HepG2 (cell line): ENCODE data around the gene TAF1B. TPM values are rescaled to one million over a fixed set of nuclear protein-coding genes. Genes with fewer than 3 reads are reported as not detected.

Experiments used
- ATAC-seq: fragments of 200-7000 bp; cut with Tn5 transposase; 3 replicates; pipeline ENCODE4 v1.9.1; 2020; ENCODE audit warnings: mild to moderate bottlenecking, moderate library complexity
- BruUV-seq: library from RNA; stranded (reverse); fragments of 400-500 nt; replicated peaks from 2 replicates; lab custom pipeline; 2021; lab: Mats Ljungman, UMichigan
- CTCF ChIA-PET: fragments of 300-600 bp; formaldehyde crosslinking; extraction: SDS; loops from one replicate; lab custom pipeline; 2021; ENCODE audit warnings: low total read pairs, inconsistent platforms, low intra/inter-chr PET ratio; lab: Yijun Ruan, JAX
- POLR2A ChIA-PET: fragments of 350-600 bp; sonication (Branson Sonifier 250); formaldehyde crosslinking; loops from one replicate; lab custom pipeline; 2020; ENCODE audit warnings: antibody characterized with exemption, inconsistent platforms; lab: Yijun Ruan, JAX
- DNase-seq: peaks from one replicate; pipeline ENCODE4 v3.0.0-alpha.2; 2015; ENCODE audit warnings: low spot score
- FAIRE-seq: peaks from 3 replicates; lab custom pipeline; 2011; peaks lifted over from hg19 to GRCh38; lab: Jason Lieb, UNC
- H2AFZ ChIP-seq: one replicate; pipeline ENCODE4 v1.6.1; 2011; ENCODE audit warnings: low read length, inconsistent platforms
- H3K27ac ChIP-seq: fragments of 300-600 bp; 3 replicates; pipeline ENCODE4 v1.8.0; 2011; ENCODE audit warnings: mixed run types, mild to moderate bottlenecking, mixed read lengths, low read length, inconsistent platforms; ENCODE audit not compliant: insufficient read depth; ENCODE audit errors: extremely low read length
- H3K27me3 ChIP-seq, 2 experiments: fragments of 200-600 bp in 1 of 2; 2 replicates in 1 of 2; 3 replicates in 1 of 2; pipeline versions ENCODE4 v1.6.0 to v1.8.0; 2011; ENCODE audit warnings: low read length in 2 of 2, mild to moderate bottlenecking in 2 of 2, moderate library complexity in 2 of 2, inconsistent platforms in 1 of 2; ENCODE audit not compliant: insufficient read depth in 2 of 2, control insufficient read depth in 1 of 2
- H3K36me3 ChIP-seq, 2 experiments: fragments of 200-600 bp in 1 of 2; replicated peaks in 1 of 2; 2 replicates in 1 of 2; 3 replicates in 1 of 2; pipeline versions ENCODE4 v1.5.1 to v1.8.0; 2011; ENCODE audit warnings: low read length in 2 of 2, inconsistent platforms in 1 of 2; ENCODE audit not compliant: insufficient read depth in 2 of 2, control insufficient read depth in 1 of 2
- H3K4me1 ChIP-seq: 2 replicates; pipeline ENCODE4 v1.5.1; 2012; ENCODE audit warnings: low read length, inconsistent platforms; ENCODE audit not compliant: insufficient read depth
- H3K4me2 ChIP-seq: 2 replicates; pipeline ENCODE4 v1.6.0; 2011; ENCODE audit warnings: low read depth, low read length, inconsistent platforms
- H3K4me3 ChIP-seq, 3 experiments: fragments of 200-600 bp in 1 of 3; sonication (generic), shearing (Covaris generic) in 1 of 3; replicated peaks in 1 of 3; 2 replicates each; pipeline ENCODE4 v1.5.1; 2011 to 2016; ENCODE audit warnings: low read length in 3 of 3, inconsistent platforms in 2 of 3, low read depth in 2 of 3, mild to moderate bottlenecking in 2 of 3, control low read depth in 1 of 3, mixed read lengths in 1 of 3; ENCODE audit not compliant: insufficient read depth in 1 of 3
- H3K79me2 ChIP-seq: one replicate; pipeline ENCODE4 v1.6.1; 2011; ENCODE audit warnings: low read length, inconsistent platforms; ENCODE audit not compliant: insufficient read depth
- H3K9ac ChIP-seq: 2 replicates; pipeline ENCODE4 v1.6.0; 2011; ENCODE audit warnings: mild to moderate bottlenecking, low read depth, low read length, inconsistent platforms; ENCODE audit not compliant: insufficient read depth
- H3K9me3 ChIP-seq: 2 replicates; pipeline ENCODE4 v1.5.1; 2012; ENCODE audit warnings: mild to moderate bottlenecking, low read length
- H4K20me1 ChIP-seq: 2 replicates; pipeline ENCODE4 v1.6.0; 2011; ENCODE audit warnings: inconsistent platforms, mild to moderate bottlenecking, low read length, moderate library complexity; ENCODE audit not compliant: insufficient read depth
- ASH2L ChIP-seq: fragments of 300-600, 200-600 bp; sonication (generic); IDR thresholded peaks from 2 replicates; pipeline ENCODE4 v1.7.0; 2017; ENCODE audit warnings: low read depth, mild to moderate bottlenecking, moderate library complexity, mixed read lengths, low read length; ENCODE audit not compliant: insufficient read length
- ELF1 ChIP-seq: sonication (generic); formaldehyde crosslinking; IDR thresholded peaks from 2 replicates; pipeline ENCODE4 v1.4.0; 2020; ENCODE audit warnings: missing genetic modification reagents
- NFIC ChIP-seq: IDR thresholded peaks from 2 replicates; pipeline ENCODE4 v1.6.1; 2012; ENCODE audit warnings: mild to moderate bottlenecking, low read length, inconsistent platforms
- ONECUT2 ChIP-seq: sonication (generic); formaldehyde crosslinking; IDR thresholded peaks from 2 replicates; pipeline ENCODE4 v1.4.0; 2020; ENCODE audit warnings: missing genetic modification reagents
- ZKSCAN8 ChIP-seq: IDR thresholded peaks from 2 replicates; pipeline ENCODE4 v1.6.1; 2016; ENCODE audit warnings: borderline replicate concordance, missing genetic modification reagents, missing compliant biosample characterization
- ZNF501 ChIP-seq: sonication (generic); formaldehyde crosslinking; IDR thresholded peaks from 2 replicates; pipeline ENCODE4 v1.5.1; 2020; ENCODE audit warnings: mild to moderate bottlenecking, moderate library complexity, missing genetic modification reagents
- ZNF569 ChIP-seq: sonication (generic); formaldehyde crosslinking; IDR thresholded peaks from 2 replicates; pipeline ENCODE4 v1.5.0; 2020; ENCODE audit warnings: mild to moderate bottlenecking, missing genetic modification reagents, moderate library complexity, borderline replicate concordance
- WGBS: methylation state at CpG from one replicate; pipeline ENCODE4 v1.1.6; 2017; ENCODE audit warnings: low lambda C conversion rate; 5-methylcytosine and 5-hydroxymethylcytosine counted together
- in situ Hi-C: cut with HindIII; loops from 2 replicates; pipeline ENCODE4 v1.10.0; 2017; ENCODE audit warnings: low pct_unique_long_range_greater_than_20kb; ENCODE audit not compliant: extremely low pct_ligation_motif_present
- intact Hi-C: fragments of 100-400 bp; cut with micrococcal nuclease; formaldehyde crosslinking; loops from one replicate; pipeline ENCODE4 v1.10.0; 2022; ENCODE audit not compliant: unreplicated experiment
- polyA plus RNA-seq, 8 experiments: library from polyadenylated mRNA; depleted of rRNA in 3 of 8; stranded (reverse) in 7 of 8; unstranded in 1 of 8; fragments of >200 nt; fragmentation: Illumina TruSeq in 4 of 8; extraction: Trizol in 4 of 8; gene quantifications; 2 replicates each; pipeline versions ENCODE4 v1.2.1 to v1.2.3, GENCODE V29; 2011 to 2016; ENCODE audit warnings: low read depth in 4 of 8, missing spikeins in 1 of 8, mixed read lengths in 1 of 8; ENCODE audit not compliant: insufficient read depth in 1 of 8
- total RNA-seq, 5 experiments: library from RNA; depleted of rRNA; stranded (reverse); fragments of >200 nt; fragmentation: Illumina TruSeq; extraction: Trizol; gene quantifications; 2 replicates each; pipeline ENCODE4 v1.2.3, GENCODE V29; 2016; ENCODE audit warnings: low read depth in 1 of 5

The TAF1B gene
- total and polyA plus RNA-seq, 2 of the 13 experiments (the other 11 are each of a cell fraction or from before 2014, with no cell fraction given) = 13.3 to 27.7 TPM

DNA sequence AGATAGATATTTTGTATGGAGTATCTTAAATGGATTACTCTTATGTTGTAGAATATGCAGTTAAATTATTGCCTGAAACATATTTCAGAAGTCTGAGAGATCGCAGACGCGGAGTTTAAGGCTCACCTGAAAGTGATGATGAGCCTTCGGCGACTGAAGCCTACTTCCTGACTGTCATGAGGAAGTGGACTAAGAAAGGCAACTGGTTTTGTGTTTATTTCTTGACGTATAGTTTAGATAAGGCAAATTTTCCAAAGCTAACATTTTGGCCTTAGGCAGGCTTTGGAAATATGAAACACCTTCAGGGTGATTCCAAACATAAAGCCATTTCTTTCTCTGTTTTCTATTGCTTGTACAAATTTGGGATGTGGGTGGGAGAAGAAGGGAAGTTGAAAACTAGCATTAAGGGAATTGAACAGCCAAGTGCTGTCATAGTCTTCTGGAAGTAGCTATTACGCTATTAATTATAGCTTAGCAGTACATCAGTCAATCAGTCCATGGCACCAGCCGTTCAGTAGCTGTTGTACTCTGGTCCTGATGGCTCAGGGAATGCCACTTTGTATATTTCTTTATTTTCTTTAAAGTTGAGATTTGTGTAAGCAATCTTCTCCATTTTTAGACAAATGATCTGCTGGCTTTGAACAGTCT is 109.7 kb downstream of the TAF1B start:
- Histone ChIP-seq H2AFZ (no peak overlapping the region), H3K27ac (no peak overlapping the region), H3K27me3 (peaks cover 0 to 9% of the 10 kb centered on the region in 2 experiments; a peak in 1 of 5 replicates), H4K20me1 (no peaks in the 10 kb centered on the region), H3K9me3 (no peaks in the 10 kb centered on the region)
- DNase-seq = no peak
- CTCF ChIA-PET = no interaction called here
- POLR2A ChIA-PET = interaction anchor here (1.1 kb wide), 1 partner anchor 13 kb away, joined by 3 read pairs; no protein-coding TSS in a partner anchor
- ATAC-seq = no peak
- FAIRE-seq = peak; percentile 39
- TF ChIP-seq ELF1 (CRISPR knock-in tag) (0 out of 2 replicates have a peak, but pooled peaks have one; percentile 20), ZNF569 (no peak)
- TF ChIP-seq, all 625 proteins: peak for 1
- H3K4me2 ChIP-seq = peak overlapping the region; percentile 64
- H3K36me3 ChIP-seq = peaks cover 4 to 11% of the 10 kb centered on the region in 2 experiments; a peak in 4 of 5 replicates
- in situ Hi-C loops (no loop called here), intact Hi-C loops (loop anchor here (2.0 to 5.0 kb wide), 3 partner anchors 110 to 169 kb away; partner anchors contain the start of genes RRM2 and TAF1B)
- no TSS peak for BruUV-seq
- H3K4me1 ChIP-seq = peaks cover 55% of the 10 kb centered on the region
- peak overlapping the region; percentile 76 to 94 (median 80); a peak in 5 of 6 replicates for H3K4me3 ChIP-seq
- 58% methylated on average over 8 of the region's 8 CpGs for WGBS
- H3K9ac ChIP-seq = peak overlapping the region; percentile 72; the same call in 1 of the 2 replicates
- peaks cover 4% of the 10 kb centered on the region for H3K79me2 ChIP-seq

DNA sequence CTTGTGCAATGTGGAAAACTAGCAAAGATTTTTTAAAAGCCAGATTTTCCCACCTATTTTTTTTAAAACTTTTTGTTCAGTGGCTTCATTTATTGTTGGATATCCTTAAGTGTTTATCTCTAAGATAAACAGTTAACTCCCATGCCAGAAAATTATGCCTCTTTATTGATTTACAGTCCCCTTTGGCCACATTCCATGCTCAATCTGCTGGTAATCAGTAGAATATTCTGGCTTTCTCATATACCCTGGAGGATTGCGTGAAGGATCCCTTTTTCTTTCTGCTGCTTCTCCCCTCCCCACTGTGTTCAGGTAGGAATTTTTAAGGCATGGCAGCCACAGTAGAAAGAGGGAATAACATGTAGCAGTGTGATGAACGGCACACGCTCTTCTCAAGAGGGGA is 110.9 kb downstream of the TAF1B start:
- H3K9ac ChIP-seq = no peak overlapping the region
- POLR2A ChIA-PET = no interaction called here
- CTCF ChIA-PET = no interaction called here
- ATAC-seq (no peak), DNase-seq (no peak), FAIRE-seq (peak; percentile 51)
- no TSS peak for BruUV-seq
- no peak overlapping the region for H3K27ac ChIP-seq
- H3K9me3 ChIP-seq = no peaks in the 10 kb centered on the region
- in situ Hi-C loops = no loop called here
- peaks cover 44% of the 10 kb centered on the region for H3K4me1 ChIP-seq
- peaks cover 0 to 9% of the 10 kb centered on the region in 2 experiments; a peak in 1 of 5 replicates for H3K27me3 ChIP-seq
- H3K36me3 ChIP-seq = peaks cover 4 to 18% of the 10 kb centered on the region in 2 experiments; a peak in 4 of 5 replicates
- H2AFZ ChIP-seq = no peak overlapping the region
- TF ChIP-seq ASH2L = peak; percentile 21
- TF ChIP-seq NFIC = 0 out of 2 replicates have a peak, but pooled peaks have one; percentile 27
- no peak for TF ChIP-seq ZNF501 (CRISPR knock-in tag)
- 0 out of 2 replicates have a peak, but pooled peaks have one; percentile 41 for TF ChIP-seq ONECUT2
- no peak for TF ChIP-seq ZKSCAN8
- TF ChIP-seq, all 625 proteins: peak for 3
- H3K4me3 ChIP-seq = no peak overlapping the region
- 83% methylated on average over 3 of the region's 3 CpGs for WGBS
- peaks cover 4% of the 10 kb centered on the region for H3K79me2 ChIP-seq
- intact Hi-C loops = loop anchor here (1.0 to 5.0 kb wide), 3 partner anchors 65 to 168 kb away; partner anchors contain the start of gene RRM2
- H3K4me2 ChIP-seq = peak overlapping the region; percentile 64
- no peaks in the 10 kb centered on the region for H4K20me1 ChIP-seq
